DND-41 (cell line): Measurements from ENCODE around the gene GPR176.

Experiments used
- ATAC-seq: fragments of 200-7000 bp; cut with Tn5 transposase; 3 replicates; pipeline ENCODE4 v1.9.1; 2021; ENCODE audit warnings: low read depth; ENCODE audit not compliant: insufficient read depth
- DNase-seq: peaks from one replicate; pipeline ENCODE4 v3.0.0-alpha.2; 2020
- H2AFZ ChIP-seq: 2 replicates; pipeline ENCODE4 v1.6.0; 2012; ENCODE audit warnings: low read depth, low read length
- H3K27ac ChIP-seq: 2 replicates; pipeline ENCODE4 v1.5.1; 2012; ENCODE audit warnings: low read length, inconsistent platforms
- H3K27me3 ChIP-seq: fragments of 200-600 bp; sonication (generic); 2 replicates; pipeline ENCODE4 v1.6.0; 2012; ENCODE audit warnings: low read length, mild to moderate bottlenecking, inconsistent platforms; ENCODE audit not compliant: insufficient read depth, poor library complexity
- H3K36me3 ChIP-seq: 2 replicates; pipeline ENCODE4 v1.5.1; 2012; ENCODE audit warnings: low read length, inconsistent platforms; ENCODE audit not compliant: insufficient read depth
- H3K4me1 ChIP-seq: 2 replicates; pipeline ENCODE4 v1.5.1; 2012; ENCODE audit warnings: mild to moderate bottlenecking, low read length; ENCODE audit not compliant: insufficient read depth
- H3K4me2 ChIP-seq: 2 replicates; pipeline ENCODE4 v1.6.0; 2012; ENCODE audit warnings: mild to moderate bottlenecking, moderate library complexity, low read length, inconsistent platforms; ENCODE audit not compliant: insufficient read depth
- H3K4me3 ChIP-seq, 2 experiments: fragments of 200-600 bp in 1 of 2; shearing (Covaris generic) in 1 of 2; 2 replicates each; pipeline ENCODE4 v1.5.1; 2012 to 2016; ENCODE audit warnings: inconsistent platforms in 2 of 2, low read length in 2 of 2, mild to moderate bottlenecking in 2 of 2, low read depth in 1 of 2, moderate library complexity in 1 of 2
- H3K79me2 ChIP-seq: 2 replicates; pipeline ENCODE4 v1.6.0; 2012; ENCODE audit warnings: low read length, inconsistent platforms; ENCODE audit not compliant: insufficient read depth
- H3K9ac ChIP-seq: 2 replicates; pipeline ENCODE4 v1.6.0; 2012; ENCODE audit warnings: low read depth, mild to moderate bottlenecking, inconsistent platforms, low read length, moderate library complexity
- H3K9me3 ChIP-seq: 2 replicates; pipeline ENCODE4 v1.5.1; 2012; ENCODE audit warnings: low read length, moderate library complexity, mild to moderate bottlenecking, inconsistent platforms; ENCODE audit not compliant: insufficient read depth, severe bottlenecking
- H4K20me1 ChIP-seq: 2 replicates; pipeline ENCODE4 v1.6.0; 2012; ENCODE audit warnings: low read length; ENCODE audit not compliant: insufficient read depth
- CTCF ChIP-seq: IDR thresholded peaks from 2 replicates; pipeline ENCODE4 v1.5.1; 2012; ENCODE audit warnings: borderline replicate concordance, low read length, moderate library complexity, mild to moderate bottlenecking; ENCODE audit not compliant: poor library complexity, severe bottlenecking; ENCODE audit errors: extremely low read depth
- EZH2 ChIP-seq: IDR thresholded peaks from 3 replicates; pipeline ENCODE4 v1.6.1; 2012; ENCODE audit warnings: borderline replicate concordance, low read depth, mild to moderate bottlenecking, moderate library complexity, low read length, inconsistent platforms; ENCODE audit not compliant: severe bottlenecking

The GPR176 gene

GRCh38 chr15:39752246-39752645, 167.8 kb downstream of the GPR176 start:
- Histone ChIP-seq H3K4me3 (no peak overlapping the region), H3K27ac (no peak overlapping the region), H3K9ac (no peak overlapping the region), H2AFZ (no peak overlapping the region), H3K9me3 (no peaks in the 10 kb centered on the region), H4K20me1 (no peaks in the 10 kb centered on the region), H3K4me1 (no peaks in the 10 kb centered on the region), H3K4me2 (no peak overlapping the region), H3K79me2 (no peaks in the 10 kb centered on the region), H3K36me3 (no peaks in the 10 kb centered on the region), H3K27me3 (peaks cover 17% of the 10 kb centered on the region)
- no peak for TF ChIP-seq CTCF
- no peak for TF ChIP-seq EZH2
- DNase-seq = no peak
- no peak for ATAC-seq
